Adrenal gland (tissue), 5 donors: Measurements from ENCODE around the gene TRPV4.

Source experiments
- CTCF ChIP-seq, 6 experiments: fragments of 450-650 bp in 4 of 6; fragments of 200-600 bp in 2 of 6; sonication (generic) in 1 of 6; IDR thresholded peaks; 1 replicate in 5 of 6; 2 replicates in 1 of 6; pipeline versions ENCODE4 v1.5.1 to v1.8.0; 2016 to 2021; ENCODE audit warnings: antibody characterized with exemption in 6 of 6, mild to moderate bottlenecking in 2 of 6, moderate library complexity in 1 of 6
- POLR2A ChIP-seq, 2 donors: fragments of 450-650 bp; IDR thresholded peaks; one replicate each; pipeline ENCODE4 v1.6.1; 2017; ENCODE audit warnings: antibody characterized with exemption in 2 of 2, mild to moderate bottlenecking in 2 of 2, moderate library complexity in 1 of 2
- donor health status: DM: no; HTN: no; CAD: no.

DNA sequence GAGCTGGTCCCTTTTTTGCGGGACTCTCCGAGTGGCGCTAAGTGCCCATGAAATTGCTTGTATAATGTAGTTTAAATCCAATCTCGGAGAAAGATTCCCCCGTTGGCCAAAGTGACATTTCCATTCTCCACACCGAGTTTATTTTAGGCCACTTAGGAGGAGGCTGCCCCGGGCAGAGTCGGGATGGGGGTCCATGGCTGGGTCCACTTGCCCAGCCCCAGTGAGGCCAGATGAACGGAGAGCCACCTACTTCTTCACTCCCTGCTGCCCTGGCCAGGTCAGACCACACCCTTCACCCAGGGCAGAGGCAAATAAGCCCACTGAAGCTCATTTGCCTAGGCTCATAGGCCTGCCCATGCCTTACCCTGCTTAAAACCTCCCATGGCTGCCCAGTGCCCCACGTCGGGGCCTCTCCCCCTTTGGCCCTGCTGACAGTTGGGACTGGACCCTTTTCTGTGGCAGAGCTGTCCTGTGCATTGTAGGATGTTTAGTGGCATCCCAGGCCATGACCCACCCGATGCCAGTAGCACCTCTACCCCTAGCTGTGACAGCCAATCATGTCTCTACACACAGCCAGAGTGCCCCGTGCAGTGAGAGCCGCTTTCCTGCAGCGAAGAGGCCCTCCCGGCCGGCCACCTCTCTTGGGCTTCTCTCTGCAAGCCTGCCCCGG is 68.3 kb downstream of the TRPV4 start:
- TF ChIP-seq CTCF (IDR thresholded peaks at IDR 0.05) = no peak
- TF ChIP-seq POLR2A (IDR thresholded peaks at IDR 0.05) = no peak
